Left ventricle myocardium superior (tissue), 1 donor: ENCODE measurements around the gene HHEX. TPM values are rescaled to one million over a fixed set of nuclear protein-coding genes. Genes with fewer than 3 reads are reported as not detected.
A peak's percentile ranks its signal among the peaks of the same experiment; 100 is the strongest.

Experiments
- ATAC-seq: fragments of 200-7000 bp; cut with Tn5 transposase; one replicate; pipeline ENCODE4 v1.9.1; 2020; ENCODE audit warnings: mild to moderate bottlenecking, moderate library complexity
- DNase-seq: peaks from one replicate; pipeline ENCODE4 v3.0.0-alpha.2; 2020
- intact Hi-C: fragments of 100-400 bp; cut with micrococcal nuclease; formaldehyde crosslinking; loops from one replicate; pipeline ENCODE4 v1.11.0; 2022
- total RNA-seq: library from RNA; stranded (reverse); fragmentation: NEBNext Ultra II Directional; extraction: Animal tissue kit (Norgen Biotek cat#: 25700); gene quantifications from one replicate; pipeline ENCODE4 v1.2.1, GENCODE V29; 2021
- donor health status: DM: no; HTN: yes; CAD: no; lungs with severe emphysema.

HHEX gene
- total RNA-seq, 1 donor from 2014 or later: 2.7 TPM

- intact Hi-C loops: no loop called here
- DNase-seq: no peak
- ATAC-seq: no peak
These were observed 2.4 kb downstream of the HHEX start for GRCh38 chr10:92692080-92692671.

DNA sequence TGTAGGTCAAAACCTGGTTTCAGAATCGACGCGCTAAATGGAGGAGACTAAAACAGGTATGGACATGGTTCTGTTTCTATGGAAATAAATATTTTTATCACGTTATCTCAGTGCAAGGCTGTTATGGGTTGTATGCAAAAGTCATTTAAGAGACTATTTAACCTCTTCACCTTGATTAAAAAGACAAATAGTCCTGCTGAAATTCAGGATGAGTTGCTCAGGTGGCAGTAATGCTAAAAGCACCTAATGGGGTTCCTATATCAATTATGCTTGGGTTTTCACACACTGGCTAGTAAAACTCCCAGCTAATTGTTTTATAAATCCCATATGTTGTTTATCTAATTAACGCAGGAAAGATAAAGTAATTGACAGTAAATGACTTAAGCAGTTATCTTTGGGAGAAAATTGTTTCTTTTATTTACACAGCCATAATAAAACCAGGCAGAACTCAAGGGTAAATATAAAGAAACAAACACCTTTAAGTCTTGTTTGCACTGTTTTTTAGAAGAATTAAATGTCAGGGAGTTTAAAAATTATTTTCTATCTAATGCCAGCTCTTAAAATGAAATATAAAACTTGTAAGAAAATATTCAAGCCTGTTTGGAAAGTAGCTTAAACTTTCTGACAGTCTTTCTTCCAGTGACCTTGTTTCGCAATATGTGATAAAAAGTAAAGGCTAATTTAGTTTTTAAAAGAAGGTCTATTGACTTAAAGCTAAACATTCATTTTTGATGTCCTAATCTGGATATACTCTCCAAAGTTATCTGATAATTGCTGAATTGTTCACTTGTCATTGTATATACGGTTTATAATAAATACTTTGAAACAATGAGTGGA is 3.2 kb downstream of the HHEX start:
- ATAC-seq (no peak), DNase-seq (no peak)
- intact Hi-C loops: no loop called here

DNA sequence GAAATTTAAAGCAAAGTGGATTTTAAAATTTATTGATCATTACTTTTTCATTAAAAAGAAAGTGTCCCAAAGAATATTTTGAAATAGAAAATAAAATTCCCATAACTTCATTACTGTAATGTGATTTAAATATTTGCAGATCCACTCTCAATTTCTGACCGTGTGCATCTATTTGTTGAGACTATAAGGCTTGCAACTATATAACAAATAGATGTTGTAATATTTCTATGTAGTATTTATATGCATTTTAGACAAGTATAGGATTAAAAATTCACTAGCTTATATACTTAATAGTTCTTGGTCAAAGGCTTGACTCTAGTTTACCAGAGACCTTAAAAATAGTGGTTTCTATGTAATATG is 3.8 kb downstream of the HHEX start:
- DNase-seq (no peak), ATAC-seq (no peak)
- intact Hi-C loops: no loop called here

GRCh38 chr10:92695679-92696605 is 6.2 kb downstream of the HHEX start:
- no peak for ATAC-seq
- intact Hi-C loops: no loop called here
- DNase-seq: no peak

DNA sequence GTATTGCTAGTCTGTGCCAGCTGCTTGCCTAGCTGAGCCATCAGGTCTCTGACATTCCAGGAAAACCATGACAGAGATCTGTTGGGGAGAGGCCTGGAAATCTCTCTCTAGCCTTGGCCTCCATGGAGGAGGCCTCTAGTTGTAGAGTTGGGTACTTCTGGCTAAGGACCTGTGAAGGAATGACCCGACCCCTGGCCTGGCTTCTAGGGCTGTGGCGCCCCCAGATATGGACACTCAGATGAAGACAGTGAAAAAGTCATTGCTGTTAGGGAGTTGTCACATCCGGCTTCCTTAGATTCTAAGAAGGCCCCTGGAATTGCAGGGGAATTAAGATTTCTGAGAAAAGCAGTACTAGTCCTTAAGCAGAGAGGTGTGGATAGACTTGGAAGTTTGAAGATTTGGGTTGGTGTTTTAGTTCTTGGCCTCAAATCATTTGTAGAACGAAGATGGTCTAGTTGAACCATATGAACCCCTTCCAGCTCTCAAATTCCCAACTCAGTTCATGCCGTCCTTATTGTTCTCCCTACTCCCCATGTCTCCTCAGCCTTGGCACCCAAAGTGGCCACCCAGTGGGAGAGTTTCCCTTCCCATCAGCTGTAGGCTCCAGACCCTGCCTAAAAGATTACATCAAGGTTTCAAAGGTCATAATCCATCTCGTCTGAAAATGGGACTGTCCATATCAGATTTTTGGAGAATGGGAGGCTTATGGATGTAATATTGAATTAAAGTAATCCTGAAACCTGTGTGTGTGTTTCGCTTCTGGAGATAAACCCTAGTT is 7.0 kb downstream of the HHEX start:
- ATAC-seq (no peak), DNase-seq (no peak)
- intact Hi-C loops: no loop called here

DNA sequence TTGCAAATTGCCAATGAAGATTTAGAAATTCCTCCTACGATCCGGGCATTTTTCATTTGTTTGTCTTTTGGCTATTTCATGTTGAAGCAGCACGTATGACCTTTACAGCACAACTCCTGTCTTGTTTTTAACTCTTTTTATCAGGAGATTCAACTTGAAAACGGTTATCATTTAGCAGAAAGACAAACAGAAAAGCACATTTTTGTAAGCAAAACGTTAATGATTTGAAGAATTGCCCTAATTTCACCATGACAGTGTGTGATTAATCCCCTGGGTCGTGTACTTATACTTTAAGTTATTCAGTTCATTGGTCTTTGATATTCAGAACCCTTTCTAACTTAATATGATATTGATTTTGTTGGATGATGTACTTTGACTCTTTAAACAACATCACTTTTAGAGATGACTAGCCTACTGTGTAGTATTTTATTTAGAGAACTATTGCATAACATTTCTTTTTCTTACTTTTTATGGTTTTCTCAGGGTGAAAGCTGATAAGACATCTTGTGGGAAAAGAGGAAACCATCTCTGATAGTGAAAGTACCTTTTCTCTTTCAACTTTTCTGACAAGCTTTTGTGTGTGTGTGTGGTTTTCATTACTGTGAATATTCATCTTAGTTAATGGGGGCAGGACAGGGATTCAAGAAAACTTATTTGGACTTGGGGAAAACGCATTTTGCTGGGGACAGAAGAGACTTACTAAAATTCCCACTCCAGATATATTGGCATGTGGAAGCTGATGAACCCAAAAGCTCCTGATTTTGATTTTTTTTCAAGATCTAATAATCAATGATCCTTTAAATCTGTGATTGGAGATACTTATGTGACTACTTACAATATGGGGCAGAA is 8.1 kb downstream of the HHEX start:
- DNase-seq: no peak
- ATAC-seq: no peak
- intact Hi-C loops: no loop called here

DNA sequence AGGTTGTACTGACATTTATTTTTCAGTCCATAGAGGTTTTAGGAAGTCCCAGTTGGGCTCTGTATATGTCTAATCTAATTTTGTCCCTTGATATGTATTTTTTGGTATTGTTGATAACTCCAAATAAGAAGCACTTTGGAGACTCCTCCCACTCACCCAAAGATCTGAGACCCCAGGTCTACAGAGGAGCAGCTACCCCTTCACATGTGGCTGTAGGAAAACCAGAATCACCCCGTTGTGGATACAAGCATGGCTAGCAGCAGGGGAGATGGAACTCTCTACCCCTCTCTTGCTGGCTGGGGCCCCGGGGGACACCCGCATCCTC is 9.4 kb downstream of the HHEX start:
- DNase-seq (no peak), ATAC-seq (no peak)
- intact Hi-C loops: no loop called here

DNA sequence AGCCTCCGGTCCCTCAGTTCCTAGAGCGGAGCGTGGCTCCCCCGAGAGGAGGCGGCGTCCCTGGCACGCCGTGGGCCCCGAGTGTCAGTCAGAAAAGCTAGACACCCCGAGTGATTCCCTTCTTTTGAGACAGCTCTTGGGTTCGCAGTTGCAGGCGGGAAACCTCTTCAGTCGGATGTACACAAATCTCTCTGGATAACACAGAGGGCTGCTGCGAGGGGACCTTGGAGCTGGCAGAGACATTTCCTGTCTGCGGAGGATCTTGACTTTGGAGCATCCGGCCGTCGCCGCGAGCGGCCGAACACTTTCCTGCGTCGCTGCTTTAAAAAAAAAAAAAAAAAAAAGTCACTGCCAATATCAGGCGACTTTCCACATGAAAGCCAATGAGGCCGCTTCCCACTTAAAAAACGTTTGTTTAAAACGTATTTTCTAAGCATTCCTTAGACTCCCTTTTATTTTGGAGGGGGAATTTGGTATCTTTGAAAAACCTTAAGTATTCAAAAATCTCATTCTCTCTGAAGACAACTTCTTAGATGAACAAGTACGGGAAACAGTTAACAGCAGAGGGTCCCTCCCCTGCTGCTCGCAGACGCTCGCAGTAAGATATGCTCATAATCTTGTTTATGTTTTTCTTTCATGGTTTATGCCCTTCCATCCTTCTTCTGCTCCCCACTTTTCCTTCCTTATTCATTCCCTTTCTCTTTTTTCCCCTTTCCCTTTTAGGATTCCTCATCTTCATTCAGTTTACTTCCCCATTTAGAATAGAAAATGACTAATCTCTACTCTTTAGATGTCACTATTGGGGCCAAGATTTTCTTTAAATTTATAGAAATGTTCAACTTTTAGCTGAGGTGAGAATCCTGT is 10.0 kb downstream of the HHEX start:
- DNase-seq (peak; percentile 59), ATAC-seq (peak; percentile 45)
- intact Hi-C loops: no loop called here

GRCh38 chr10:92702301-92702916 is 12.7 kb downstream of the HHEX start:
- DNase-seq: no peak
- intact Hi-C loops: no loop called here
- no peak for ATAC-seq

DNA sequence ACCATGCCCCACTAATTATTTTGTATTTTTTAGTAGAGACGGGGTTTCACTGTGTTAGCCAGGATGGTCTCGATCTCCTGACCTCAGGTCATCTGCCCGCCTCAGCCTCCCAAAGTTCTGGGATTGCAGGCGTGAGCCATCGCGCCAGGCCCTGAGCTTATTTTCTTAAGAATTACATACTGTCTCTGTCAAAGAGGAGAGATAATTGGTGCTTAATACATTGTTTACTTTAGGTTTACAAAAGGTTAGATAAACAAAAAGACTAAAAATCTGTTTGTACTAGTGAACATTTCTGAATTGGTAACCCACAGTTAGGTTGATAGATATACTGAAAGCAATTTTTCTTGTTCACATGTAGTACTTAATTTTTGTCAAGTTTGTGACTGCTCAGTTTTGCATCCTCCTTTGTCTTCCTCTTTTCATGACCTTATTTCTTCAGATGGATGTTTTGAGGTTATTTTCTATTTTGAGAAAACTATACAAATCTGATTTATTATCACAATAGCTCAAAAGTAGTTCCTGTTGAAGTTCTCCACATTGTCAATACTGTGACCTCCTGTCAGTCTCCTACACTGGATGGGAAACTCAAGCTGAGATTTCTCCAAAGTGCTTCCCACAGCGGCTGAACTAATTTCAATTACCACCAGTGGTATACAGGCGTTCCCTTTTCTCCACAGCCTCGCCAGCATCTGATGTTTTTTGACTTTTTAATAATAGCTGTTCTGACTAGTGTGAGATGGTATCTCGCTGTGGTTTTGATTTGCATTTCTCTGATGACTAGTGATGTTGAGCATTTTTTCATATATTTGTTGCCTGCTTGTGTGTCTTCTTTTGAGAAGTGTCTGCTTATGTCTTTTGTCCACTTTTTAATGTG is 22.5 kb downstream of the HHEX start:
- DNase-seq: no peak
- ATAC-seq: no peak
- intact Hi-C loops: no loop called here

GRCh38 chr10:92714152-92714845 is 24.5 kb downstream of the HHEX start:
- intact Hi-C loops: no loop called here
- ATAC-seq (no peak), DNase-seq (no peak)

- intact Hi-C loops: no loop called here
These were observed 25.1 kb downstream of the HHEX start for GRCh38 chr10:92714872-92715271.

GRCh38 chr10:92719991-92720830 is 30.5 kb downstream of the HHEX start:
- ATAC-seq: no peak
- intact Hi-C loops: no loop called here
- DNase-seq: no peak

More at GRCh38 chr10:92714872-92715271, 25.1 kb downstream of the HHEX start:
- DNase-seq (no peak), ATAC-seq (no peak)

DNA sequence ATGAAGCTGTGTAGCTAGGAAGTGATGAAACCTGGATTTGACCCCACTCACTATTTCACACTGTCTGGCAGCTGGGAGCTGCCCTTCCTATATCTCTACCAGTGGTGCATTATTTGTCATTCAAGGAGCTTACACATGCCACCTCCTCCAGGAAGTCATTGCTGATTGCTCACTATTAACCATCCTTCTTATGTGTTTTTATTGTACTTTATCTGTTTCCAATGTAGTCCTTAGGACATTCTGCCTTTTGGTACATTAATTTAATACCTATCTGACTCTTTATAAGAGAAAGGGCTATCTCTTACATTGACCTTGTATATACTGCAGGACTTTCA is 31.0 kb downstream of the HHEX start:
- ATAC-seq: no peak
- DNase-seq: no peak

GRCh38 chr10:92722349-92722748 is 32.6 kb downstream of the HHEX start:
- no peak for DNase-seq
- ATAC-seq: no peak
- intact Hi-C loops: no loop called here

More for the DNA sequence above, 31.0 kb downstream of the HHEX start:
- intact Hi-C loops: no loop called here
